Upper lobe of left lung (tissue), 4 donors: Measurements from ENCODE around the gene TLR10.

Experiments used
- EP300 ChIP-seq, 4 donors: sonication (generic); formaldehyde crosslinking; IDR thresholded peaks; one replicate each; pipeline ENCODE4 v1.5.1; 2017; ENCODE audit warnings: antibody characterized with exemption in 4 of 4, control low read depth in 2 of 4
- POLR2A ChIP-seq, 4 donors: fragments of 450-650 bp; IDR thresholded peaks; one replicate each; pipeline ENCODE4 v1.5.1; 2016 to 2017; ENCODE audit warnings: antibody characterized with exemption in 4 of 4, mild to moderate bottlenecking in 2 of 4
- POLR2AphosphoS5 ChIP-seq, 2 donors: sonication (generic); formaldehyde crosslinking; IDR thresholded peaks; one replicate each; pipeline ENCODE4 v1.5.1; 2017; ENCODE audit warnings: antibody characterized with exemption in 2 of 2
- TF ChIP-seq, protein P1 (sequence below), 6 experiments: fragments of 450-650 bp in 4 of 6; fragments of 200-600 bp in 2 of 6; sonication (generic) in 2 of 6; IDR thresholded peaks; one replicate each; pipeline ENCODE4 v1.5.1; 2016 to 2019; ENCODE audit warnings: antibody characterized with exemption in 6 of 6

GRCh38 chr4:38791010-38791409, 8.2 kb upstream of the TLR10 start:
- TF ChIP-seq, protein P1, sequence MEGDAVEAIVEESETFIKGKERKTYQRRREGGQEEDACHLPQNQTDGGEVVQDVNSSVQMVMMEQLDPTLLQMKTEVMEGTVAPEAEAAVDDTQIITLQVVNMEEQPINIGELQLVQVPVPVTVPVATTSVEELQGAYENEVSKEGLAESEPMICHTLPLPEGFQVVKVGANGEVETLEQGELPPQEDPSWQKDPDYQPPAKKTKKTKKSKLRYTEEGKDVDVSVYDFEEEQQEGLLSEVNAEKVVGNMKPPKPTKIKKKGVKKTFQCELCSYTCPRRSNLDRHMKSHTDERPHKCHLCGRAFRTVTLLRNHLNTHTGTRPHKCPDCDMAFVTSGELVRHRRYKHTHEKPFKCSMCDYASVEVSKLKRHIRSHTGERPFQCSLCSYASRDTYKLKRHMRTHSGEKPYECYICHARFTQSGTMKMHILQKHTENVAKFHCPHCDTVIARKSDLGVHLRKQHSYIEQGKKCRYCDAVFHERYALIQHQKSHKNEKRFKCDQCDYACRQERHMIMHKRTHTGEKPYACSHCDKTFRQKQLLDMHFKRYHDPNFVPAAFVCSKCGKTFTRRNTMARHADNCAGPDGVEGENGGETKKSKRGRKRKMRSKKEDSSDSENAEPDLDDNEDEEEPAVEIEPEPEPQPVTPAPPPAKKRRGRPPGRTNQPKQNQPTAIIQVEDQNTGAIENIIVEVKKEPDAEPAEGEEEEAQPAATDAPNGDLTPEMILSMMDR (IDR thresholded peaks at IDR 0.05): no peak
- TF ChIP-seq POLR2AphosphoS5 (IDR thresholded peaks at IDR 0.05): no peak
- TF ChIP-seq POLR2A (IDR thresholded peaks at IDR 0.05): no peak
- no peak for TF ChIP-seq EP300 (IDR thresholded peaks at IDR 0.05)
